ENCODE data around the gene PRELID2. TPM values are rescaled to one million over a fixed set of nuclear protein-coding genes. Genes with fewer than 3 reads are reported as not detected.
"Not testable (repeated sequence)": the region's sequence is repeated elsewhere in the genome, so short reads cannot be mapped to it uniquely, and the experiment has no call there.

Gene PRELID2
- total RNA-seq, 2 experiments from 2014 or later, result 3.3 to 4.4 TPM

GRCh38 chr5:145800181-145800580, 35.0 kb downstream of the PRELID2 start:
- Mint-ChIP-seq H3K27ac (no peak overlapping the region), H3K4me1 (no peaks in the 10 kb centered on the region), H3K27me3 (no peaks in the 10 kb centered on the region), H3K36me3 (no peaks in the 10 kb centered on the region), H3K4me3 (no peak overlapping the region), H3K9me3 (no peaks in the 10 kb centered on the region)
- DNase-seq (no peak), ATAC-seq (ENCODE audit: low read depth) (no peak)
- POLR2A ChIA-PET, result no interaction called here

- POLR2A ChIA-PET; ATAC-seq (ENCODE audit: low read depth); DNase-seq; H3K4me3 Mint-ChIP-seq; H3K9me3 Mint-ChIP-seq; H3K27ac Mint-ChIP-seq; H3K36me3 Mint-ChIP-seq; H3K27me3 Mint-ChIP-seq; H3K4me1 Mint-ChIP-seq: not testable (repeated sequence)
Observed at GRCh38 chr5:145798503-145798902, 36.6 kb downstream of the PRELID2 start.

GRCh38 chr5:145797336-145797735, 37.8 kb downstream of the PRELID2 start:
- Mint-ChIP-seq H3K4me1 (no peaks in the 10 kb centered on the region), H3K27me3 (no peaks in the 10 kb centered on the region), H3K27ac (no peak overlapping the region), H3K36me3 (no peaks in the 10 kb centered on the region), H3K4me3 (no peak overlapping the region), H3K9me3 (no peaks in the 10 kb centered on the region)
- no peak for DNase-seq
- no peak for ATAC-seq (ENCODE audit: low read depth)
- POLR2A ChIA-PET, result no interaction called here

GRCh38 chr5:145796318-145796717, 38.8 kb downstream of the PRELID2 start:
- H3K27me3 Mint-ChIP-seq, result no peaks in the 10 kb centered on the region
- ATAC-seq (ENCODE audit: low read depth) (no peak), DNase-seq (no peak)
- no peak overlapping the region for H3K27ac Mint-ChIP-seq
- no peaks in the 10 kb centered on the region for H3K4me1 Mint-ChIP-seq
- H3K4me3 Mint-ChIP-seq, result no peak overlapping the region
- H3K9me3 Mint-ChIP-seq, result no peaks in the 10 kb centered on the region
- POLR2A ChIA-PET, result no interaction called here
- H3K36me3 Mint-ChIP-seq, result no peaks in the 10 kb centered on the region

- H3K9me3 Mint-ChIP-seq, result no peaks in the 10 kb centered on the region
- POLR2A ChIA-PET, result no interaction called here
- no peak overlapping the region for H3K4me3 Mint-ChIP-seq
- no peak overlapping the region for H3K27ac Mint-ChIP-seq
- no peaks in the 10 kb centered on the region for H3K27me3 Mint-ChIP-seq
- H3K4me1 Mint-ChIP-seq, result no peaks in the 10 kb centered on the region
- no peak for DNase-seq
- ATAC-seq (ENCODE audit: low read depth), result no peak
- no peaks in the 10 kb centered on the region for H3K36me3 Mint-ChIP-seq
Observed at GRCh38 chr5:145793574-145793973, 41.6 kb downstream of the PRELID2 start.

- DNase-seq (no peak), ATAC-seq (ENCODE audit: low read depth) (no peak)
- H3K9me3 Mint-ChIP-seq, result no peaks in the 10 kb centered on the region
- H3K27ac Mint-ChIP-seq, result no peak overlapping the region
- no peaks in the 10 kb centered on the region for H3K27me3 Mint-ChIP-seq
- H3K4me1 Mint-ChIP-seq, result no peaks in the 10 kb centered on the region
- H3K4me3 Mint-ChIP-seq, result no peak overlapping the region
- no peaks in the 10 kb centered on the region for H3K36me3 Mint-ChIP-seq
- POLR2A ChIA-PET, result no interaction called here
Observed at GRCh38 chr5:145792840-145793239, 42.3 kb downstream of the PRELID2 start.

- H3K36me3 Mint-ChIP-seq, result no peaks in the 10 kb centered on the region
- ATAC-seq (ENCODE audit: low read depth), result no peak
- DNase-seq, result no peak
Observed at GRCh38 chr5:145791866-145792265, 43.3 kb downstream of the PRELID2 start.

GRCh38 chr5:145787996-145788395, 47.1 kb downstream of the PRELID2 start:
- ATAC-seq (ENCODE audit: low read depth) (no peak), DNase-seq (no peak)
- H3K36me3 Mint-ChIP-seq, result no peaks in the 10 kb centered on the region
- H3K27ac Mint-ChIP-seq, result no peak overlapping the region
- H3K4me3 Mint-ChIP-seq, result no peak overlapping the region
- no peaks in the 10 kb centered on the region for H3K9me3 Mint-ChIP-seq
- no peaks in the 10 kb centered on the region for H3K4me1 Mint-ChIP-seq
- POLR2A ChIA-PET, result no interaction called here
- H3K27me3 Mint-ChIP-seq, result no peaks in the 10 kb centered on the region

More at GRCh38 chr5:145791866-145792265, 43.3 kb downstream of the PRELID2 start:
- Mint-ChIP-seq H3K27me3 (no peaks in the 10 kb centered on the region), H3K27ac (no peak overlapping the region), H3K4me1 (no peaks in the 10 kb centered on the region), H3K9me3 (no peaks in the 10 kb centered on the region), H3K4me3 (no peak overlapping the region)
- POLR2A ChIA-PET, result no interaction called here

- DNase-seq (no peak), ATAC-seq (ENCODE audit: low read depth) (no peak)
- Mint-ChIP-seq H3K27ac (no peak overlapping the region), H3K36me3 (no peaks in the 10 kb centered on the region), H3K4me3 (no peak overlapping the region), H3K4me1 (no peaks in the 10 kb centered on the region), H3K9me3 (no peaks in the 10 kb centered on the region), H3K27me3 (no peaks in the 10 kb centered on the region)
- POLR2A ChIA-PET, result no interaction called here
Observed at GRCh38 chr5:145787507-145787906, 47.6 kb downstream of the PRELID2 start.

- Mint-ChIP-seq H3K9me3 (no peaks in the 10 kb centered on the region), H3K4me3 (no peak overlapping the region), H3K36me3 (no peaks in the 10 kb centered on the region), H3K27me3 (no peaks in the 10 kb centered on the region), H3K27ac (no peak overlapping the region), H3K4me1 (no peaks in the 10 kb centered on the region)
- POLR2A ChIA-PET, result no interaction called here
- ATAC-seq (ENCODE audit: low read depth), result no peak
- DNase-seq, result no peak
Observed at GRCh38 chr5:145787001-145787400, 48.1 kb downstream of the PRELID2 start.

- Mint-ChIP-seq H3K9me3 (no peaks in the 10 kb centered on the region), H3K27ac (no peak overlapping the region), H3K27me3 (no peaks in the 10 kb centered on the region), H3K4me1 (no peaks in the 10 kb centered on the region), H3K36me3 (no peaks in the 10 kb centered on the region), H3K4me3 (no peak overlapping the region)
- POLR2A ChIA-PET, result no interaction called here
- DNase-seq, result no peak
- ATAC-seq (ENCODE audit: low read depth), result no peak
Observed at GRCh38 chr5:145780982-145781381, 54.2 kb downstream of the PRELID2 start.

GRCh38 chr5:145778144-145778900, 56.8 kb downstream of the PRELID2 start:
- no peaks in the 10 kb centered on the region for H3K36me3 Mint-ChIP-seq
- H3K27ac Mint-ChIP-seq, result no peak overlapping the region
- POLR2A ChIA-PET, result no interaction called here
- ATAC-seq (ENCODE audit: low read depth), result no peak
- no peaks in the 10 kb centered on the region for H3K9me3 Mint-ChIP-seq
- no peaks in the 10 kb centered on the region for H3K27me3 Mint-ChIP-seq
- no peak for DNase-seq
- no peak overlapping the region for H3K4me3 Mint-ChIP-seq
- H3K4me1 Mint-ChIP-seq, result no peaks in the 10 kb centered on the region

GRCh38 chr5:145777445-145778063, 57.6 kb downstream of the PRELID2 start:
- H3K9me3 Mint-ChIP-seq, result no peaks in the 10 kb centered on the region
- DNase-seq, result no peak
- no peak for ATAC-seq (ENCODE audit: low read depth)
- H3K4me3 Mint-ChIP-seq, result no peak overlapping the region
- no peak overlapping the region for H3K27ac Mint-ChIP-seq
- no peaks in the 10 kb centered on the region for H3K36me3 Mint-ChIP-seq
- H3K4me1 Mint-ChIP-seq, result no peaks in the 10 kb centered on the region
- no peaks in the 10 kb centered on the region for H3K27me3 Mint-ChIP-seq
- POLR2A ChIA-PET, result no interaction called here

GRCh38 chr5:145776886-145777285, 58.3 kb downstream of the PRELID2 start:
- H3K4me3 Mint-ChIP-seq, result no peak overlapping the region
- no peak for DNase-seq
- POLR2A ChIA-PET, result no interaction called here
- no peak overlapping the region for H3K27ac Mint-ChIP-seq
- no peaks in the 10 kb centered on the region for H3K36me3 Mint-ChIP-seq
- no peak for ATAC-seq (ENCODE audit: low read depth)
- H3K27me3 Mint-ChIP-seq, result no peaks in the 10 kb centered on the region
- no peaks in the 10 kb centered on the region for H3K9me3 Mint-ChIP-seq
- H3K4me1 Mint-ChIP-seq, result no peaks in the 10 kb centered on the region

Measured in activated naive CD8-positive, alpha-beta T cell treated with anti-CD3 and anti-CD28 coated beads, Interleukin-2, amount 10 ng/mL, durations not matched to agents 7 days and 5 days (primary cell).